GM19328 (cell line): ENCODE results near the gene RAPGEF4.
"Not testable (repeated sequence)": the region's sequence is repeated elsewhere in the genome, so short reads cannot be mapped to it uniquely, and the experiment has no call there.

Experiments
- ATAC-seq: cut with Tn5 transposase; IDR thresholded peaks from one replicate; pipeline ENCODE4 v1.9.1; 2021; ENCODE audit warnings: mild to moderate bottlenecking, moderate library complexity; ENCODE audit not compliant: unreplicated experiment

Gene RAPGEF4

GRCh38 chr2:173027181-173028128 lies 291.8 kb downstream of the RAPGEF4 start:
- no peak for ATAC-seq

DNA sequence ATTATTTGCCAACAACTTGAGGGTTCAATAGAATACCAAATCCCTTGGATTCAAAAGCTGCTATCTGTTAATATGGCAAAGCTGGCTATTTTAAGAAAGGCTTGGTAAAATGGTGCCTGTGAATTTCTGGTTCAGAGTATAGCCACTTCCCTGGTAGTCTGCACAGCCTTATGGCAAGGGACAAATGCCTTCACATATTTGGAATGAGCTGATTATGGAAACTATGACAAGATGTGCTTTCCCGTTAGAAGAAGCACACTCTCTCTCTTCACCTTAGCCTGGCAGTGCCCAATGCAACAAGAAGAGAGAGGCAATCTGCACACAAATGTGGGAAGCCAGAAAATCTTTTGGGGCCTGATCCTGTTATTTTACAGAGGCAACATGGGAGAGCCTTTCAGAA lies 292.5 kb downstream of the RAPGEF4 start:
- ATAC-seq: no peak

DNA sequence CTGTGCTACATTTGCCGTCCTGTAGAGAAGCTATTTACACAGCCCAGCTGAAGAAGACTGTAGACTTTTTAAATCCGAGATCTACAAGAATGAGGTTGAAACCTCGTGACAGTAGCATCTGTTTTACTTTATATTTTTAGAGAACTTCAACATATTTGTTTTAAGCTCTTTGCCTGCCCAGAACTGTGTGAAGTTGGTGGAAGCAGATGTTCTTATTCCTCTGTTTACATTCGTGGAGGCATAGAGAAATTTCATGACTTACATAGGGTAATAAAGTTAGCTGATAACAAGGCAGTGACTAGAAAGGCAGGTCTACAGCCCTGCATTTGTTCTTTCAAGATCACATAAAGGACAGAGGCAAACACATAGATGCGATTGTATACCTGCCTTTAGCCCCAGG lies 293.0 kb downstream of the RAPGEF4 start:
- no peak for ATAC-seq

- ATAC-seq: no peak
Observed at GRCh38 chr2:173030561-173031490, 295.2 kb downstream of the RAPGEF4 start.

GRCh38 chr2:173032032-173032431 lies 296.4 kb downstream of the RAPGEF4 start:
- no peak for ATAC-seq

DNA sequence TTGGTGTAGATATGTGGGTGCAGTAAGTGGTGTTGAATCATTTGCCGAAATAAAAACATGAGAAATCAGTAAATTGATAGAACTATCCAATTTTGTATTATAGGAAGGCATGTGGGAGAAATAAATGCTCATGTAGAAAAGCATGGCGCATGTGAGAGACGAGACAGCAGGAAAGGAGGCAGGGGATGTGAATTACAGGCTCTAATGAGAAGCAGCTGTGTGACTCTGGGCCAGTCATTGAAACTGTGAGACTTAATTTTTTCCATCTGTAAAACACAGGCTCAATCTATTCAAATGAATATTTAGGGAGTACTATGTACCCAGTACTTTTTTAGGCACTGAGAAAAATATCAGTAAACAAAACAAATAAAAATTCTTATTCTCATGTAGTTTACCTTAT lies 297.4 kb downstream of the RAPGEF4 start:
- ATAC-seq: no peak

GRCh38 chr2:173034143-173034542 lies 298.5 kb downstream of the RAPGEF4 start:
- no peak for ATAC-seq

DNA sequence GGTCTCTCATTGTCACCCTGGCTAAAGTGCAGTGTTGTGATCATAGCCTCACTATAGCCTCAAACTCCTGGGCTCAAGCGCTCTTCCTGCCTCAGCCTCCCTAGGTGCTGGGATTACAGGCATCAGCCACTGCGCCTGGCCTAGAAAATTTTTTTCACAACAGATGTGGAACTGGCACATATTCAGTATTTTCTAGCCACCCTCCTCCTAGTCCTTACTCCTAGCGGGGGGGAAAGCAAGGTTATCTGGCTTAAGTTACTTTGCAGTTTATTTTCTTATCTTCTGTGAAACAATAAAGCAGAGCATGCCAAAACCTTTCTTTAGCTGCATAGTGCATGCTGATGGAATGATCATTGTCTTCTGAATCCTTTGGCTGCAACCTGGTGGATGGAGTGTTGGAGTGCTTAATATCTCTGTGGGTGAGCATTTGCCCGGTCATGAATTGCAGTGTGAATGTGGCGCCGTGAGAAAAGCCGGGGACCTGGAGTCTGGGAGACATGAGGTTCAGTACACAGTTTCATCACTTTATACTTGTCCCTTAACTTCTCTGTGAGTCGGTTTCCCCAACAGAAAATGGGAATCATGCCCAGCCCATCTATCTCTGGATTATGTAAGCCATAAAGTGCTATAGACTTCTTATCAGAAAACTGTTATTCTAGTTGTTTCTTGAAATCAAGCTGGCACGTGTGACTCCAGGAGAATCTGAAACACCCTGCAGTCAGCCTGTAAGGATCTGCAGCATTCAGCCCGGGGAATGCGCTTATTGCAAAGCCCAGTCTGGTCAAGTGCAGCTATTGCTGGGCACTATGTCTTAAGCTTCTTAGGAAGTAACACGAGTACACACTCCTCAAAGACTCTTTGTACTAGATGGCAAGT lies 301.8 kb downstream of the RAPGEF4 start:
- no peak for ATAC-seq

DNA sequence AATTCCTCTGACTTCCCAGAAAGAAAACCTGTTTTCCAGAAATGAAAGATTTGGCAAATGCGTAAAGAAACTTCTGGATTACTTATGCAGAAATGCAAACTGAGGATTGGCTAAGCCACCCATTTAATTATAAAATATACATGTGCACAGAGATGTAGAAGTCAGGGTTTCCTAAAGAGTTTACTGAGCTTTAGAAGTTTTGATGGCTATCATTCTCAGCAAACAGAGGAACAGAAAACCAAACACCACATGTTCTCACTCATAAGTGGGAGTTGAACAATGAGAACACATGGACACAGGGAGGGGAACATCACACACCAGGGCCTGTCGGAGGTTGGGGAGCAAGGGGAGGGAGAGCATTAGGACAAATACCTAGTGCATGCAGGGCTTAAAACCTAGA lies 302.6 kb downstream of the RAPGEF4 start:
- ATAC-seq: not testable (repeated sequence)

GRCh38 chr2:173040729-173041128 lies 305.1 kb downstream of the RAPGEF4 start:
- no peak for ATAC-seq

GRCh38 chr2:173043476-173043875 lies 307.8 kb downstream of the RAPGEF4 start:
- ATAC-seq: no peak

DNA sequence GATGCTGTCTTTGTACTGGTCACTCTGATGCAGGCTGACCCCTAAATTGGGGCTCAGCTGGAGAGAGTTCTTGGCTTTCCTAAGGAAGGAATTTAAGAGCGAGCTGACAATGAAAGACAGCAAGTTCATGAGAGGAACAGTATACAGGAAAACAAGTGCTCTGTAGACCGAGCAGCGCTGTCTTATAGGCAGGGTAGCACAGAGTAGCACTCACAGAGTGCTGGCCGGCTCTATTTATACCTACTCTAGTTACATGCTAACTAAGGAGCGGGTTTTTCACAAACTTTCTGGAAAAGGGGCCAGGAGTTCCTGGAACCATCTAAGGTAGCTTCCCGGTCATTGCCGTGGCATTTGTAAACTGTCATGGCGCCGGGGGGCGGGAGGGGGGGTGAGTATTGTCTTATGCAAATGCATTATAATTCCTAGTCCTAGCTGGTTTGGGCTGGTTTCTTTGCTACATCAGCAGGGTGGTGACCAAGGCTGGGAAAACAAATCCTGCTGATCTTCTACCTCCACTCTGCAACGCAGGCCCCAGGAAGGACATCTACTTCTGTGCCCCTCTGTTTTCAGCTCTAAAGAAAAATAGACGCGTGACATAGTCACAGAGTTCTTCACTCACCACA lies 308.4 kb downstream of the RAPGEF4 start:
- no peak for ATAC-seq

DNA sequence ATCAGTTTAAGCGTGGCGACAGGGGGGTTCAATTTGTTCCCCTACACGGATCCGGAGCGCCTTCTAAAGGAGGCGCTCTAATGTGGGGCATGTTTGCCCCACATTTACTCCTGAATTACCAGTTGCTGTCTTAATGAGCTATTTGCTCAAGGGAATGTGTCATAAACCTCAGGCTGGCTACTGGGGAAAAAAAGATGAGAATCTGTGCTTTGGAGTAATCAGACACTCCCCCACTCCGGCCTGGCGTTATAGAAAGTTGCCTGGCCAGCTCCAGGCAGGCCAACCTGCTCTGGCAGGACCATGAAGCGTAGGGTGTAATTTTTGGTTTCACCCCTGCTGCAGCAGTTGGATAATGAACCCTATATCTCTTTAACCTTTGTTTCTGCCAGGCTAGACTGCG lies 309.0 kb downstream of the RAPGEF4 start:
- ATAC-seq: no peak

- no peak for ATAC-seq
Observed at GRCh38 chr2:173045181-173045580, 309.5 kb downstream of the RAPGEF4 start.

DNA sequence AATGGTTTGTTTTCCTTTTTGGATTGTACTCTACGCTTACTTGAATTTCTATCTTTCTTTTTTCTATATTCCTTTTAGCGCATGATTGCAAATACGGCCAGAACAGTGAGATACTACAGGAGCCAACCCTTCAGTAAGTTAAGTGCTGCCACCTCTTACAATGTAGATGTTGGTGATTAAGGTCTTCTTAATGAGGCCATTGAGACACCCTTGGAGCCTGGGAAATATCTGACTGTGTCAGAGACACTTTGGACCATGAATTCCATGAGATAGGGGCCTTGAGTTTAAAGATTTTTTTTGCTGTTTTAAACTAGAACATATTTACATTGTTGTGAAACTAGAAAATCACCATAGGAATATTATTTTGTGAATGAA lies 312.9 kb downstream of the RAPGEF4 start:
- ATAC-seq: no peak

DNA sequence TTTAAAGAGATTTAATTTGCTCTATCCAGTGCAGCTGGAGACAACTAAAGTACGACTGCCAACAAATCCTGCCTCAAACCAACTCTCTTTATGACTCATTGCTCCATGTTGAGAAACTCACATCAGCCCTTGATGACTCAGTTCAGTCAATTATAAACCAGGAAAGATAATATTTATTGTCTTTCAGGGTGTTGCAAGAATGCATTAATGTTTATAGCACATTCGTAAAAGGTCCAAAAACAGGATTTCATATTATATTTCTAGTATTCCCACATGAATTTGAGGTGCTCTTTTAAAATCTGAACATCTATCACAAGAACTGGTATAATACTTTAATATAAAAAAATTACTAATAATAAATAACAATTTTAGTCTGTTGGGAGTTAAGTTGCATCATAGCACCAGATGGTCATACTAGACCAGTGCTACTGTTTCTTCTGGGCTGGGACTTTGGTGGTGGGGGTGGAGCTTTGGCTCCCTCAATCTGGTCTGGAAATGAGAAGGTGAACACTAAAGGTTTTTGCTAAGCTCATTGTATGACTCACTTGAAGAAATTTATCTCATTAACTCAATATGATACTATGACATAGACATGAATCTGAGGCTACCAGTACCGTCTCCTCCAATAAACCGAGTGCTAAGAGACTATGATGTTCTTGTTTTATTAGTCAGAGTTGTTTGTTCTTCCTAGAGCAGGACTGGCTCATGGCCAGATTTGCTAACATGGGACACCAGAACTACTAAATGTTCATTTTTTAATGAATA lies 313.4 kb downstream of the RAPGEF4 start:
- no peak for ATAC-seq

- no peak for ATAC-seq
Observed at GRCh38 chr2:173049831-173050230, 314.2 kb downstream of the RAPGEF4 start.

GRCh38 chr2:173050684-173051083 lies 315.0 kb downstream of the RAPGEF4 start:
- ATAC-seq: no peak

GRCh38 chr2:173051463-173052215 lies 316.0 kb downstream of the RAPGEF4 start:
- ATAC-seq: no peak
